HG03280 (cell line): ENCODE data around the gene SLC15A5.

Experiments
- ATAC-seq: cut with Tn5 transposase; IDR thresholded peaks from one replicate; pipeline ENCODE4 v1.9.1; 2021; ENCODE audit warnings: mild to moderate bottlenecking, moderate library complexity; ENCODE audit not compliant: unreplicated experiment

The SLC15A5 gene

DNA sequence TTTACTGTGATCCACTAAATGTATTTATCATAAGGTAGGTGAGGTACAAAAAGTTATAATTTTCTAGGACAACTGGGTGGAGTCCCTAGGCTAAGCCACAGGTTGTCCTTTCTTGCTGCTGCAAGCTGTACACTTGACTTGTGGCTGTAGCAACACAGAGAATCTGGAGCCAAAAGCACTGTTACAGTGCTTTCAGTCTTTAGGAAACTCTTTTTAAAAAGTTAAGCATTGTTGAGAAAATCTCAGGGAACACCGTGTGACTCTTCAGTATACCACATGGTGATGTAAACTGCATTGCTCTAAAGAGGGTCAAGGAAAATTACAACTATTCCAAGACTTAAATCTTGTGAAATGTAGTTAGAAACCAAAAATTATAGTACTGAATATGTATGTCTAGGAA is 11.4 kb downstream of the SLC15A5 start:
- ATAC-seq: no peak

DNA sequence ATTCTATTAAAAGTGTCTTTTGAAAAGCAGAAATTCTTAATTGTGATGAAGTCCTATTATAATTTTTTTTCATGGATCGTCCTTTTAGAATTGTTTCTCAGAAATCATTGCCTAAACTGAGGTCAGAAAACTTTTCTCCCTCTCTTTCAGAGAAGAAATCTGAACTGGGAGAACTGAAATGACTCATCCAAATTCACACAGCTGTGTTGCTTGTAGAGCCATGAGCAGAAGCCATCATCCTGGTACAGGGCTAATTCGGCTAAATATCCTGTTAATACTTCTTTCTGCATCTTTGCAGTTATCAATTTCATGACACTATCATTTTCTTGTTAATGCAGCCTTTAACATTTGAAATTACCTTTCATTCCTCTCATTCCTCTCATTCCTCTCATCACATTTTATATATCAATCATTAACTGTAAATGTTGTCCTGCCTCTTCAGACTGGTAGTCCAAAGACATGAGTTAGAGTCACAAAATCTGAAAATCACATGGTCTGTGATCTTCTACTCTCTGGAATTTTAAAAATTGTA is 15.5 kb downstream of the SLC15A5 start:
- ATAC-seq: no peak

DNA sequence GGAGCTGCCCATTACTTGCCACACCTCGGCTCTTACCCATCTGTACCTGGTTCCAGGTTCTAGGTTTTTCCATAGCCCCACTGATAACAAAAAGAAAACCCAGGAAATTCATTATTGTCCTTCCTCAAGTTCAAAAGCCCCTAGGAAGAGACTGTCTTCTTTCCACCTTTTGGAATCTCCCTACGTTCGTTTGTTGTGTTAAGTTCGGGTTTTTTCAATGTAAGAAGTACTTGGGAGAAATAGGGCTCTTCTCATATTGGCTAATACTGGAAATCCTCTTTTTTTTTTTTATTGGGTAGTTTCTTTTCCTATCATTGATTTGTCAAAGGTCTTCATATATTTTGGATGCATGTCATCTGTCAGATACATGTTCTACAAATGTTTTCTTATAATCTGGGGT is 17.3 kb downstream of the SLC15A5 start:
- ATAC-seq: no peak

DNA sequence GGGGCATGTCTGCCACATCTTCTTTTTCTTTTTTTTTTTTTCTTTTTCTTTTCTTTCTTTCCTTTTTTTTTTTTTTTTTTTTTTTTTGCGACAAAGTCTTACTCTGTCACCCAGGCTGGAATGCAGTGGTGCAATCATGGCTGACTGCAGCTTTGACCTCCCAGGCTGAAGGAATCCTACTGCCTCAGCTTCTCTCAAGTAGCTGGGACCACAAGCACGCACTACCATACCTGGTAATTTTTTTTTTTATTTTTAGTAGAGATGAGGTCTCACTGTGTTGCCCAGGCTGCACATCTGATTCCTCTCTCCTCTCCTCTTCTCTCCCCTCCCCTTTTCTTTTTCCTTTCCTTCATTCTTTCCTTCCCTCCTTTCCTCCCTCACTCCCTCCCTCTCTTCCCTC is 18.5 kb downstream of the SLC15A5 start:
- no peak for ATAC-seq

DNA sequence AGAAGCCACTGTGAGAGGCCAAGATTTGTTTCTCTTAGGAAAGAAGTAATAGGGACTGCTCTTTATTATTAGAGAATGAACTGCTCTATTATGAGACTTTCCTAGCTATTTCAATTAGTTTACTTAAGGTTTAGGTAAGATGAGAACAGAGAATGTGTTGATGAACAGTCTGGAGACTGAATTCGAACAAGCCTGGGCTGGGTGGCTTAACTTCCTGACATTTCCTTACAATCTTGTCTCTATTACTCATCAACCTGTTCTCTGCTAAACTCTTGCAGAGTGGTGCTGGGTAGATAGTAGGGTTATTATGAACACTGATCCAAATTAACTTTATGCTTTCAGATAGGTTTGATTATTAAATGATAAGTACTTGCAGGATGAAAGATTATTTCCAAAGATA is 31.2 kb downstream of the SLC15A5 start:
- no peak for ATAC-seq

DNA sequence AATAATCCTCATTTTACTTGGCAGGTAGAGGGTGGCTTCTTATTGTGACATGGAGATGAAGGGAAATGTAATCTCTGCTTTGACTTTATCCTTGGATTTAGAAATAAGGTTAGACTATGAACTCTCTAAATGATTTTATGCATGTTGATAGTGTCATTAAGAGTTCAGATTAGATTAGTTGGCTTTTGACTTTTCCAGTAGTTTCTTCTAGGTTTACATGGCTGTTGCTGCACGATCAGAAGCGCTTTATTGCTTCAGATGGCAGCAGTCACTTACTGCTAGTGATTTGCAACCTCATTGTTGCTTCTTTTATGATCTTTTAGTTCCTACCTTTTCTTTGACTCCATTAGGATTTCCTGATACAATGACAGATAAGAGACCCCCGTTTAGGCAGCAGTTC is 32.3 kb downstream of the SLC15A5 start:
- ATAC-seq: no peak

DNA sequence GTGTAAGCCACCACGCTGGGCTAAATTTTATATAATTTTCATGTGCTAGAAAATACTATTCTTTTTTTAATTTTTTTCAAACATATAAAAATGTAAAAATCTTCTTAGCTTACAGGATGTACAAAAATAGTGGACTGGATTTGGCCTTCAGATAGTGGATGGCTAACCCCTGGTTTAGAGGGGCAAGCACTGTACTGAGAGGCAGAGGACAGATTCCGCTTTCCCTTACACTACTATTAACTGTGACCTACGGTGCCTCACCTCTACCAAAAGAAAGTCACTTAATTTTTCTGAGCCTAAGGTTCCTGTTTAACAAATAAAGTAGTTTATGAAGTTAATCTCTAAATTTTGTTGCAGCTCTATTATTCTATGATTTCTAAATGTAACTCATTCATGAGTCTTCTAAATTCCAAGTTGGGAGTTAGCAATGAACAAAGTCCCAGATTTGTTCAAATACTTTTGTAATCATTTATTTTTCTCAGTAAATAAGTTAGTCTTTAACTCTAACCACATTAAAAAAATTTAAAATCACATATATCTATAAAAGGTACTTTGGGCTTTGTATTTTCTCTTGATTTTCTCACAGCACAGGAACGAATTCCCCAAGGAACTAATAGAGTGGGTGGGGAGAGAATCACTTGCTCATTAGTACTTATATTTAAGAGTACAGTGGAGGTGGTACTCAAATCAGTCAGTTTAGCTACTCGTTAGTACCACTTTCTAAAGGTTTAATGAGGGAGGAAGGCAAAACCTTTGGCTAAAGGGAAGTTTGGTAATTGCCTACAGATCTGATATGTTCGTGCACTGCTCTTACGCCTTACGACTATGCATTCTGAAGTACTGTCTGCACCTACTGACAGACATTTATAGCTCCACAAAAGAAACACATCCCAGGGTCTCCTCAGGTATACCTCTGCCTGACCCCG is 33.7 kb downstream of the SLC15A5 start:
- ATAC-seq: no peak

DNA sequence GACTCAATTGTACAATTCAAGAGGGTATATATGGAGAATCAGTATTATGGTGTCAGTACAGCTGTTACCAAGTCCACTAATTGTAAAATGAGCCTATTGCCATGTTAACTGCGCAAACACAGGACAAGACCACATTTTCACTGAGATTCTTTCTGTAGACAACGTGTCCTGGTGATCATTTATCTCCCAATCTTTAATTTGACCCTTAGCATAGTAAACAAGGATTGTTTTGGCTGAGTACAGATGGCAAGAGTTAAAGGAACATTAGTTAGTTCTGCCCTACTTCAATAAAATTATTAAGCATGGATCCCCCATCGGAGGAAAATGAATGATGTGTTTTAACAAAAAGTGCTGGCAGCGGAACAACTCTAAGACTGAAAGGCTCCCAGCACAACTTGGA is 36.1 kb downstream of the SLC15A5 start:
- ATAC-seq: no peak

DNA sequence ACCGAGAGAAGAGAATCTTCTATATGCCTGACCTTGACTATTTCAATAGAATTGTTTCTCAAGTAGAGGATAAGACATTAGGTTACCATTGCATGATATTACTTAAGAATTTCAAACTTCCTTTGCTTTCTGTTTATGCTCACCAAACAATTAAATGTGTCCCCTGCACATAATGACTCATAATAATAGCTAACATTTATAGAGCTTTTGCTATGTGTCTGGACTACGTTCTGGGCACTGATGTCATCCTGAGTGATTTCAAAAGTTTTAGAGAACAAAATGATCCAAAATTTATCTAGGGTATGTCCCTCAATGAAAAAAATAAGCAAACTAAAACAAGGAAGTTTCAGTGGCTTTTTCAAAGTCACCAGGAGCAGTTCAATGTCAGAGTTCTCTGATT is 38.8 kb downstream of the SLC15A5 start:
- ATAC-seq: no peak

DNA sequence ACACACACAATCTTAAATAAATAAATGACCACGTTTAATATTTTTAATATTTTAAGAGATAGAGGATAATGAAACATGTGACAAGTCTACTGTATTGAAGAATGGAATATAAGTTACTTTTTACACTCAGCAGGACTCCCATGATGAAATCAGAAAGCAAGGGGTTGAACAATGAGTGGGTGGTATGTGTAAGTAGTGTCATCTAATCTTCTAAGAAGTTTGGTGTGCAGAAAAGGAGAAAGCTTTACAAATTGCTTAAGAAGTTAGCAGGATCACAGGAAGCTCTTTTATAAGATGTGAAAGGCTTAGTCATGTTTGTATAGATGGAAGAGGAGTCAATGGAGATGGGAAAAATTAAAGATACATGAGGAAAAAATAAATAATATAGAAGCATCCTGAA is 47.8 kb downstream of the SLC15A5 start:
- ATAC-seq: no peak

DNA sequence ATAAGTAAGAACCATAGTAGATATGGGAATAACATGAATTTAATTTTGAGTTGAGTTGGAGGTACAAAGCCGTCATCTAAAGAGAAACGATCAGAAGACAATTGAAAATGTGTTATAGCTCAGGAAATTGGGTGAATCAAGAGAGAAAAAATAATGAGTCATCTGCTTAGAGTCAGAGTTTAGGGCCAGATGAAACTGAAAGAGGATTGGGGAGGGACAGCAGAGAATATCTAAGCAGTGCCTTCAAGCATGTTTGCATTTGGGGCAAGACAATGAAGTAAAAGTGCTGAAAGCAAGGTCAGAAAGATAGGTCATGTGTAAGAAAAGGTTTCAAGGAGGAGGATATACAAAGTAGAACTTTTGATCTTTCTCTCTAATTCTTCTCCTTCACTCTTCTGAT is 49.4 kb downstream of the SLC15A5 start:
- ATAC-seq: peak; percentile 77

DNA sequence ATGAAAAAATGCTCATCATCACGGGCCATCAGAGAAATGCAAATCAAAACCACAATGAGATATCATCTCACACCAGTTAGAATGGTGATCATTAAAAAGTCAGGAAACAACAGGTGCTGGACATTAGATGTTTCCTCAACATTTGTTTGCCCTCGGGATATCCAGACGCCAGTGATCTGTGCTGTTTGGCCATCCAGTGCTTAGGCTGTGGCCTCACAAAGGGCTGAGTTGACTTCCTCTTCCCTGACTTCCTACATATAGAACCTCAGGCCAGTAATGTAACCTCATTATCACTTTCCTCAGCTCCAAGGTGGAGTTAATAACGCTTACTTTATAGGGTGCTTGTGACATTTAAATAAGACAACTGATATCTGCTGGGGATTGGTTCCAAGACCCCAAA is 51.8 kb downstream of the SLC15A5 start:
- no peak for ATAC-seq

DNA sequence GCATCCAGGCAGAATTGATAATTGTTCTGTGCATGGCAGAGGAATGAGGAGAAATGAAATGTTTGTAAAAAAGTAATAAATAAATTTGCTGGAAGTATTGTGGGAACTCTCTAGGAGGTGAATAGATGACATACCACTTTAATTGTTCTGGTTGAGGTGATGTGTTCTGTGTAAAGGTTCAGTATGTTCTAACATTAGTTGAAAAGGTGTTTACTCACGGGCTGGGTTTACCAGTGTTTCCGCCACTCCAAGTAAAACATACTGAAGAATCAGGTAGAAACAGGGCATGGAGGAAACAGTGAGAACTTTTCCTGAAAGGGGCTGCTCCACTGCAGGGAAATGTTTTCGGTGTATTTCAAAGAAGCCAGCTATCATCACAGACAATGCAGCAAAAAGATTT is 53.3 kb downstream of the SLC15A5 start:
- ATAC-seq: no peak

DNA sequence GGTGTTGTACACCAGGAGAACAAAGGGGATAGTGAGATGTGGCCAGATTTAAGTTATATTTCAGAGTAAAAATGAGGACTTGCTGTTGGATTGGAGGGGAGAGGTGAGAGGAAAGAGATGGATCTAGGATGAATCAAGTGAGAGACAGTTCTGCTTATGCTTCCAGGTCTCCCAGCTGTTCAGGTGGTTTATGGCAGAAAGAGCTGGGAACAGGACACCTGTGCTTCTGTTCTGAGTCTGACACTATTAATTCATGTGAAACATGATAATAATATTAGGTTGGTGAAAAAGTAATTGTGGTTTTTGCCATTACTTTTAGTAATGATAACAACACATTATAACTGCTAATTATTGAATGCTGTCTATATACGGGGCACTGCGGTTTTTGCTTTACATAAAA is 55.7 kb downstream of the SLC15A5 start:
- no peak for ATAC-seq

DNA sequence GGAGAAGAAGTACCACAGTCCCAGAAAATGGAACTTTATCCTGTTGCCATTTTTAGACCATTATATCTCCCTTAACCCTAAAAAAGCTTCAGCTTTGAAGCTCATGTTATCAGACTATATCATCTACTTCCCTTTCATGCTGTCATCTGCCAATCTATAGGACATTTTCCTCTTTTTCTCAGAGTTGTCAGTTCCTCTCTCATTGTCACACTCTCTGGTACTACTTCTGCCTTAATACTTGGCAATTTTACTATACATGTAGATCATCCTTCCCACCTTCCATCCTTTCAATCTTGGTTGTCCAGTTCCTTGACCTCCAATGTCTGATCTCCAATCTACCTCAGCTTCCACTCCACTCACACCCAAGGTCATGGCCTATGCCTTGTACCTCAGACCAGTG is 57.4 kb downstream of the SLC15A5 start:
- no peak for ATAC-seq

DNA sequence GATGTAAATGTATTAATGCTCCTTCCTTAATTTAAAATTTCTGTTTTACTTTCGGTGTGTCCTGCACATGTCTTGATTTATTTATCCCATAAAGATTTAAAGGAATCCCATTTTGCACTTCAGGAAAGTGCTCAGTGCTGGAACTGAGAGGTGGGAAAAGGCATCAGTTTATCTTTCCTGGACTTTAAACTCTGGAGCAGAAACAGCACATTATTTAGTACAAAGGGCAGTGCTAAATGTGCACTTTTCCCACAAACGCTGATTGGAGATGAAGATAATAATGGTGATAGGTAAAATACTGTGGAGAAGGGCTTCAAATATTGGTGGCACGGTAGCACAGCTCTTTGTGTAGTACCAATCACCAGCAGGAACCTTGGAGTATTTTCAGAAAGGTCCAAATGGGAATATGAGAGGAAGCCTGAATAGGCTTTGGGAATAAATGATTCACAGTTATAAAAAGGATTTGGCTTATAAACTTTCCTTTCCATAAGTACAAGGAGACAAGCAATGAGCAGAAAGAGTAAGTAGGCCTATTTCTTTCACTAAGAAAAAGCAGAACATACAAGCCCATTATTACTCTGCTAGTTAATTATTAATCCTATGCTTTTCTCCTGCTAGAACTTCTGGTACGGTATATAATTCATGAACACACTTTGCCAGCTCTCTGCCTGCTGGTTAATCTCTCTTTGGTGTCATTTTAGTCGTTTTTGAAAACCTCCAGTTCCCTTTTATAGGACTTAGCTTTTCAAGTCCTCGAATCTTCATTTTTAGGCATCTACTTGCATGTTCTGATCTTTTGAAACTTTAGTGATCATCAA is 58.3 kb downstream of the SLC15A5 start:
- no peak for ATAC-seq

DNA sequence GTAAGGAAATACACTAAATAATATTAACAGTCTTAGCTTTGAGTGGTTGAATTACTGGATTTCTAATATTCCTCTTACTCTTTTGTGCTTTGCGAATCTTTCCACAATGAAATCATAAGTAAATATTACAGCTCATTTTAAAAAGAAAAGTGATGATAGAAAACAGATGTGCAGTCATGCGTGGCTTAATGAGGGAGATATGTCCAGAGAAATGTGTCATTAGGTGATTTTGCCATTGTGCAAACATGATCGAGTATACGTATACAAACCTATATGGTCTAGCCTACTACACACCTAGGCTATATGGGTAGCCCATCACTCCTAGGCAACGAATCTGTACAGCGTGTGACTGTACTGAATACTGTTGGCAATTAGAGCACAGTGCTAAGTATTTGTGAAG is 59.3 kb downstream of the SLC15A5 start:
- ATAC-seq: no peak

DNA sequence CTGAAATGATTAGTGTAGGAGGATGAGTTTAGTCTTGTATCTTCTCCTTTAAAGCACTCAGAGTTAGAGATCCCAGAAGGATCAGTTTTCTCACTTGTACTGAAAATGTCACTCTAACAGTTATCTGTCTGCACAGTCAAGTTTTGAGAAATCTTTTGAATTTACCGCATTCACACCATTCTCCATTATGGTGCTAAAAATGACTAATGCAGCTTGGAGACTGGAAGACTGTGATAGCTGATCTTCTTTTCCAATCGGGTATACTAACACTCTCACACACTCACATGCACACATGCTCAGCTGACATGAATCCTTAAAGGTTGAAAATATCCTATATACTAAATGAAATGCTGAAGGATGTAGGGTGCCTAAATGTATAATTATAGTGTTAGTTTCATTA is 65.8 kb downstream of the SLC15A5 start:
- no peak for ATAC-seq

DNA sequence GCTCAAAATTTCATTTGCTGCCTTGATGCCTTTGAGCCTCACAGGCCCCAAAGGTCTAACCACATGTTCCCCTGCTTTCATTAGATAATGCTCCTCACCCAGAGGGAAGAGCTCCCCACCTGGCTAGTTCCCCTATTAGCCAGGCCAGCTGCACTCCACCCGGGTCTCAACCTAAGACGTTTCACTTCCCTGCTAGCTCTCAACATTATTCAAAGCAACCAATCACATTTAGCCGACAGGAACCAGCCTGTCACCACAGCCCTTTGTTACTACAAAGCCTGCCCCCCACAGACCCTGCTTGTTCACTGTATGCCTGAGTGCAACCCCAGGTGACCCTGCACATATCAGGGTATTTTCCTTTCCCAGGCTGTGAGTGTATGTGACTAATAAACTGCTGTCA is 78.6 kb downstream of the SLC15A5 start:
- ATAC-seq: peak; percentile 93

DNA sequence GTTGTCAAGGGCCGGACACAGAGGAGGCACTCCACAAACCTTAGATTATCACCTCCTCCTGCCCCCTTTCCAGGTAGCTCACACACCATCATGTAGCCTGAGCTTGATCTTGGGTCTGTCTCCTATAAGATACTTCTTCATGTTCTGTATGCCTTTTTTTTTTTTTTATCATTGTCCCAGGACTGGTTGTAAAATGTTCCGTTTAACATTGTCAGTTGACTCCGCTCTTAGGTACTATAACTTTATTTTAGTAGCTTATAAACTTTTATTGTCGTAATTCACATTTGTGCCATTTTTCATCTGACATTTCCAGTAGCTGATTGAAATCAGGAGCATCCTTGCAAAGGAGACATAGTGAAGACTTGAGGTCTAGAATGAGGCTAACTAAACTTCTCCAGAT is 79.9 kb downstream of the SLC15A5 start:
- ATAC-seq: no peak

DNA sequence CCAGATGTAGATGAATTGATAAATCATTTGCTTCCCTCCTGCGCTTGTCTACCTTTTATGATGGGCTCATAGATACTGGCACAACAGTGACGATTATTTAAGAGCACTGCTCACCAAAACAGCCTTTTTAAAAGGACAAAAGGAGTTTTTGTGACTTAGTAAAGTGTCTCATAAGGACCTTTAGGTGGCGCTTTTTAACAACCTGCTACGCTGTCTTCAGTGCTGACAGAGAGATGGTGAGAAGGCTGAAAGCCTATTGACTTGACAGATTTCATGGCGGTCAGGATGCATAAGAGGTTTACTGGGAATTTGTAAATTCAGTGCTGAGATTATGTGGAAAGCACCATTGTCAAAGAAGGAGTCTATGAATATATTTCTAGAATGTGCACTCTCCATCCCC is 87.6 kb downstream of the SLC15A5 start:
- ATAC-seq: no peak

DNA sequence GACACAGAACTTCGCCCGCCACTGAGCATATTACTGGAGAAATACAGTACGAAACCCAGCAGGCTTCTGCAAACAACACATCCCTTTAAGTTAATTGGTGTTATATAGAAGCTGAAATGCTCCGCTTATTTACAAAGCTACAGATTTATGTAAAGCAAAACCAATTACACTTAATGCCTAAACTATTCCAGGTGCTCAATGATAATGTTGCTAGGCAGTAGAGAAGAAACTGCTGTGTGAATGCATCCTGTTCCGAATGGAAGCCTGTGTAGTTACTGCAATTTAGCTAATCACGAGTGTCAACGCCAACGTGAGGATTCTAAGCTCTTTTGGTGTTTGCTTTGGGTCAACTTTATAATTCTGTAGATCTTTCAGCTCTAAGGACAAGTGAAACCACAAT is 89.8 kb downstream of the SLC15A5 start:
- ATAC-seq: no peak
